HFFc6 (cell line): Measurements from ENCODE around the gene LGALS16. TPM values are rescaled to one million over a fixed set of nuclear protein-coding genes. Genes with fewer than 3 reads are reported as not detected.
"Not testable (repeated sequence)": the region's sequence is repeated elsewhere in the genome, so short reads cannot be mapped to it uniquely, and the experiment has no call there.

ENCODE experiments used
- DNase-seq: peaks from one replicate; pipeline ENCODE4 v3.0.0-alpha.2; 2018
- H3K27ac Mint-ChIP-seq: 2 replicates; pipeline ENCODE4 v1.8.0; 2020; ENCODE audit warnings: mild to moderate bottlenecking, mixed read lengths
- H3K27me3 Mint-ChIP-seq: 2 replicates; pipeline ENCODE4 v1.8.0; 2021; ENCODE audit warnings: mild to moderate bottlenecking, moderate library complexity, mixed read lengths; ENCODE audit not compliant: insufficient read depth
- H3K36me3 Mint-ChIP-seq: 2 replicates; pipeline ENCODE4 v1.8.0; 2021; ENCODE audit warnings: low read depth, mixed read lengths
- H3K4me1 Mint-ChIP-seq: 2 replicates; pipeline ENCODE4 v1.8.0; 2020; ENCODE audit warnings: low read depth, mixed read lengths
- H3K4me3 Mint-ChIP-seq: 2 replicates; pipeline ENCODE4 v1.8.0; 2020; ENCODE audit warnings: mild to moderate bottlenecking, moderate library complexity, mixed read lengths
- H3K9me3 Mint-ChIP-seq: 2 replicates; pipeline ENCODE4 v1.8.0; 2020; ENCODE audit warnings: mild to moderate bottlenecking, mixed read lengths
- CTCF ChIP-seq: fragments of 200-600 bp; sonication (generic); IDR thresholded peaks from 2 replicates; pipeline ENCODE4 v1.5.0; 2021; ENCODE audit warnings: antibody characterized with exemption, mild to moderate bottlenecking
- total RNA-seq, 6 experiments: library from RNA; stranded (reverse); fragmentation: NEBNext Ultra II Directional; extraction: Animal tissue kit (Norgen Biotek cat#: 25700); gene quantifications; 2 replicates in 1 of 6; 3 replicates in 5 of 6; pipeline ENCODE4 v1.2.3, GENCODE V29; 2021

The LGALS16 gene
- total RNA-seq, 6 experiments from 2014 or later, result not detected

GRCh38 chr19:39623946-39624345, 31.8 kb upstream of the LGALS16 start:
- DNase-seq, result no peak
- Mint-ChIP-seq H3K36me3 (no peaks in the 10 kb centered on the region), H3K4me1 (no peaks in the 10 kb centered on the region), H3K27me3 (peaks cover 8% of the 10 kb centered on the region), H3K27ac (no peak overlapping the region), H3K4me3 (no peak overlapping the region), H3K9me3 (no peaks in the 10 kb centered on the region)
- TF ChIP-seq CTCF, result no peak

- not testable (repeated sequence) for H3K4me3 Mint-ChIP-seq, H3K9me3 Mint-ChIP-seq, H3K4me1 Mint-ChIP-seq, H3K27me3 Mint-ChIP-seq, H3K27ac Mint-ChIP-seq, DNase-seq, H3K36me3 Mint-ChIP-seq
Observed at GRCh38 chr19:39627631-39628030, 28.1 kb upstream of the LGALS16 start.

GRCh38 chr19:39631178-39631577, 24.5 kb upstream of the LGALS16 start:
- H3K27ac Mint-ChIP-seq, result no peak overlapping the region
- H3K4me1 Mint-ChIP-seq, result no peaks in the 10 kb centered on the region
- H3K36me3 Mint-ChIP-seq, result no peaks in the 10 kb centered on the region
- H3K27me3 Mint-ChIP-seq, result peaks cover 8% of the 10 kb centered on the region
- H3K4me3 Mint-ChIP-seq, result no peak overlapping the region
- no peak for TF ChIP-seq CTCF
- no peak for DNase-seq
- no peaks in the 10 kb centered on the region for H3K9me3 Mint-ChIP-seq

- DNase-seq, result no peak
- no peak overlapping the region for H3K27ac Mint-ChIP-seq
- H3K4me3 Mint-ChIP-seq, result no peak overlapping the region
- no peaks in the 10 kb centered on the region for H3K4me1 Mint-ChIP-seq
- no peak for TF ChIP-seq CTCF
- no peaks in the 10 kb centered on the region for H3K9me3 Mint-ChIP-seq
- H3K36me3 Mint-ChIP-seq, result no peaks in the 10 kb centered on the region
- H3K27me3 Mint-ChIP-seq, result peaks cover 3% of the 10 kb centered on the region
Observed at GRCh38 chr19:39631626-39632025, 24.1 kb upstream of the LGALS16 start.

- TF ChIP-seq CTCF, result no peak
- H3K9me3 Mint-ChIP-seq, result no peaks in the 10 kb centered on the region
- H3K4me3 Mint-ChIP-seq, result no peak overlapping the region
- H3K36me3 Mint-ChIP-seq, result no peaks in the 10 kb centered on the region
- H3K27me3 Mint-ChIP-seq, result peaks cover 5% of the 10 kb centered on the region
- no peak overlapping the region for H3K27ac Mint-ChIP-seq
- no peaks in the 10 kb centered on the region for H3K4me1 Mint-ChIP-seq
- no peak for DNase-seq
Observed at GRCh38 chr19:39637891-39638290, 17.8 kb upstream of the LGALS16 start.

GRCh38 chr19:39641773-39642172, 13.9 kb upstream of the LGALS16 start:
- H3K36me3 Mint-ChIP-seq, result no peaks in the 10 kb centered on the region
- no peak for DNase-seq
- no peak overlapping the region for H3K27ac Mint-ChIP-seq
- H3K4me3 Mint-ChIP-seq, result no peak overlapping the region
- no peak for TF ChIP-seq CTCF
- H3K27me3 Mint-ChIP-seq, result peaks cover 2% of the 10 kb centered on the region
- H3K9me3 Mint-ChIP-seq, result no peaks in the 10 kb centered on the region
- no peaks in the 10 kb centered on the region for H3K4me1 Mint-ChIP-seq
